Measurements from ENCODE around the gene ZNF593. TPM values are rescaled to one million over a fixed set of nuclear protein-coding genes. Genes with fewer than 3 reads are reported as not detected.

ZNF593 gene
- total and polyA plus RNA-seq, 2 donors (not counting 1 experiment from before 2014, with no cell fraction given): 10.7 to 60.0 TPM

GRCh38 chr1:26169198-26169554 lies 532 bp upstream of the ZNF593 start:
- Histone ChIP-seq H3K9me3 (ENCODE audit: control extremely low read depth in 1 of 3, control insufficient read depth in 2 of 3, insufficient read depth in 1 of 3, low read length in 2 of 3) (no peaks in the 10 kb centered on the region), H3K9ac (ENCODE audit: low read length) (no peak overlapping the region), H4K20me1 (ENCODE audit: control insufficient read depth, insufficient read depth, low read length, poor library complexity, severe bottlenecking) (no peaks in the 10 kb centered on the region), H3K36me3 (replicated peaks in 1 of 2; ENCODE audit: control extremely low read depth in 1 of 2, control insufficient read depth in 1 of 2, extremely low read depth in 1 of 2, insufficient read depth in 2 of 2, low read length in 1 of 2) (no peaks in the 10 kb centered on the region), H3K27ac (ENCODE audit: low read length in 2 of 2) (no peak overlapping the region), H3K4me3 (ENCODE audit: control extremely low read depth in 1 of 5, extremely low read depth in 1 of 5, insufficient read depth in 1 of 5, low read depth in 2 of 5, low read length in 4 of 5) (peak overlapping the region in 1 of 5 experiments; percentile 86), H3K4me2 (replicated peaks; ENCODE audit: low read depth, low read length, poor library complexity, severe bottlenecking) (peak overlapping the region; percentile 95), H2AFZ (ENCODE audit: insufficient read depth, low read depth, low read length, poor library complexity, severe bottlenecking) (peak overlapping the region; percentile 94), H3K79me2 (ENCODE audit: control insufficient read depth, insufficient read depth, low read length) (peaks cover 14% of the 10 kb centered on the region), H3K4me1 (ENCODE audit: control insufficient read depth in 2 of 2, insufficient read depth in 2 of 2, low read length in 2 of 2) (peaks cover 11 to 20% of the 10 kb centered on the region in 2 donors), H3K27me3 (replicated peaks in 1 of 4; ENCODE audit: control extremely low read depth in 1 of 4, control insufficient read depth in 3 of 4, insufficient read depth in 4 of 4, low read length in 3 of 4) (peaks cover 0 to 6% (median 2%) of the 10 kb centered on the region in 4 experiments)
- ChIA-PET CTCF (interaction anchor here (0.6 to 2.2 kb wide), 28 partner anchors 10 to 263 kb away, joined by 3 to 42 read pairs (median 4); partner anchors contain the start of genes CEP85, DHDDS and PDIK1L), POLR2A (interaction anchor here (0.6 to 1.1 kb wide), 3 partner anchors 65 to 1974 kb away, joined by 3 to 5 read pairs (median 3); partner anchors contain the start of gene CEP85)
- H3K27me3 Mint-ChIP-seq: no peaks in the 10 kb centered on the region
- intact Hi-C loops (cut with micrococcal nuclease): loop anchor here (1.0 kb wide), 5 partner anchors 58 to 263 kb away; partner anchors contain the start of genes CEP85, DHDDS and PDIK1L
- no peak overlapping the region for H3K27ac Mint-ChIP-seq
- H3K4me1 Mint-ChIP-seq: peaks cover 18% of the 10 kb centered on the region
- H3K9me3 Mint-ChIP-seq (ENCODE audit: insufficient read depth): no peaks in the 10 kb centered on the region
- no peak for ATAC-seq (ENCODE audit: low read depth)
- WGBS (ENCODE audit: insufficient coverage): no CpG with 5 or more reads among the region's 4 CpGs
- no peak for TF ChIP-seq CTCF (IDR thresholded peaks at IDR 0.05)
- no peak for TF ChIP-seq EZH2 (IDR thresholded peaks at IDR 0.05; ENCODE audit: borderline replicate concordance, insufficient read depth, low read depth, low read length, poor library complexity, severe bottlenecking)
- H3K4me3 Mint-ChIP-seq: peak overlapping the region; percentile 93
- DNase-seq: no peak

DNA sequence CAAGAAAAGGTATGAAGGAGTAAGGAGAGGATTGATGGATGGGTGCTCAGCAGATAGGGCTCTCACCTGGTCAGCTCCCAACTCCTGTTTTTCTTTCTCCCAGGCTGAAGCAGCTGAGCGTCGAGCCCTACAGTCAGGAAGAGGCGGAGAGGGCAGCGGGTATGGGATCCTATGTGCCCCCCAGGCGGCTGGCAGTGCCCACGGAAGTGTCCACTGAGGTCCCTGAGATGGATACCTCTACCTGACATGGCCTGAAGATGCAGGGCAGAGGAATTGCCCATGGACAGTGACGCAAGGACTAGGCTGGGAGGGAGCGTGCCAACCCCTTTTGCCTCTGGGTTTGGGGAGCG lies 739 bp downstream of the ZNF593 start:
- ChIA-PET POLR2A (no interaction called here), CTCF (interaction anchor here (0.9 to 2.2 kb wide), 19 partner anchors 8 to 262 kb away, joined by 3 to 42 read pairs (median 8); partner anchors contain the start of genes CEP85, DHDDS, PDIK1L and SH3BGRL3)
- peaks cover 14% of the 10 kb centered on the region for H3K79me2 ChIP-seq (ENCODE audit: control insufficient read depth, insufficient read depth, low read length)
- peak overlapping the region in 1 of 2 donors; percentile 91 for H3K27ac ChIP-seq (ENCODE audit: low read length in 2 of 2)
- H3K4me3 ChIP-seq (ENCODE audit: control extremely low read depth in 1 of 5, extremely low read depth in 1 of 5, insufficient read depth in 1 of 5, low read depth in 2 of 5, low read length in 4 of 5): peak overlapping the region; percentile 58 to 94 (median 86)
- H3K36me3 ChIP-seq (replicated peaks in 1 of 2; ENCODE audit: control extremely low read depth in 1 of 2, control insufficient read depth in 1 of 2, extremely low read depth in 1 of 2, insufficient read depth in 2 of 2, low read length in 1 of 2): no peaks in the 10 kb centered on the region
- H3K9me3 Mint-ChIP-seq (ENCODE audit: insufficient read depth): no peaks in the 10 kb centered on the region
- intact Hi-C loops (cut with micrococcal nuclease): no loop called here
- peaks cover 7 to 15% of the 10 kb centered on the region in 2 donors for H3K4me1 ChIP-seq (ENCODE audit: control insufficient read depth in 2 of 2, insufficient read depth in 2 of 2, low read length in 2 of 2)
- peak overlapping the region; percentile 96 for H3K9ac ChIP-seq (ENCODE audit: low read length)
- TF ChIP-seq EZH2 (IDR thresholded peaks at IDR 0.05; ENCODE audit: borderline replicate concordance, insufficient read depth, low read depth, low read length, poor library complexity, severe bottlenecking) (no peak), CTCF (IDR thresholded peaks at IDR 0.05) (no peak)
- peak overlapping the region; percentile 85 for H3K27ac Mint-ChIP-seq
- DNase-seq (no peak), ATAC-seq (ENCODE audit: low read depth) (no peak)
- peak overlapping the region; percentile 95 for H3K4me2 ChIP-seq (replicated peaks; ENCODE audit: low read depth, low read length, poor library complexity, severe bottlenecking)
- no peaks in the 10 kb centered on the region for H3K9me3 ChIP-seq (ENCODE audit: control extremely low read depth in 1 of 3, control insufficient read depth in 2 of 3, insufficient read depth in 1 of 3, low read length in 2 of 3)
- H3K4me1 Mint-ChIP-seq: peaks cover 15% of the 10 kb centered on the region
- H3K27me3 Mint-ChIP-seq: no peaks in the 10 kb centered on the region
- WGBS (ENCODE audit: insufficient coverage): 76% methylated on average over 9 of the region's 9 CpGs
- H4K20me1 ChIP-seq (ENCODE audit: control insufficient read depth, insufficient read depth, low read length, poor library complexity, severe bottlenecking): no peaks in the 10 kb centered on the region
- H3K27me3 ChIP-seq (replicated peaks in 1 of 4; ENCODE audit: control extremely low read depth in 1 of 4, control insufficient read depth in 3 of 4, insufficient read depth in 4 of 4, low read length in 3 of 4): no peaks in the 10 kb centered on the region
- H2AFZ ChIP-seq (ENCODE audit: insufficient read depth, low read depth, low read length, poor library complexity, severe bottlenecking): peak overlapping the region; percentile 94
- H3K4me3 Mint-ChIP-seq: peak overlapping the region; percentile 93
